PFSK-1 (cell line): ENCODE data around the gene GDPGP1.

ENCODE experiments used
- FOXP2 ChIP-seq: optimal IDR thresholded peaks from 2 replicates; pipeline ENCODE3; 2011; ENCODE audit warnings: borderline replicate concordance, control low read depth, inconsistent platforms; ENCODE audit not compliant: insufficient read depth; ENCODE audit errors: extremely low read length, extremely low read depth
- POLR2AphosphoS5 ChIP-seq: IDR thresholded peaks from 2 replicates; pipeline ENCODE4 v1.6.1; 2012; ENCODE audit warnings: low read depth, mild to moderate bottlenecking, control low read depth, low read length, moderate library complexity
- SIN3A ChIP-seq: IDR thresholded peaks from 2 replicates; pipeline ENCODE4 v1.6.1; 2012; ENCODE audit warnings: mild to moderate bottlenecking, low read length, moderate library complexity, borderline replicate concordance; ENCODE audit not compliant: insufficient read depth
- TAF1 ChIP-seq: IDR thresholded peaks from 2 replicates; pipeline ENCODE4 v1.6.1; 2012; ENCODE audit warnings: low read length, control low read depth, borderline replicate concordance; ENCODE audit not compliant: insufficient read depth
- TF ChIP-seq, protein P1 (sequence below), 2 experiments: IDR thresholded peaks; 2 replicates each; pipeline versions ENCODE4 v1.6.1 to v1.8.0; 2011 to 2012; ENCODE audit warnings: low read depth in 2 of 2, low read length in 2 of 2, control low read depth in 1 of 2, inconsistent platforms in 1 of 2, mild to moderate bottlenecking in 1 of 2, moderate library complexity in 1 of 2; ENCODE audit not compliant: insufficient read depth in 1 of 2

DNA sequence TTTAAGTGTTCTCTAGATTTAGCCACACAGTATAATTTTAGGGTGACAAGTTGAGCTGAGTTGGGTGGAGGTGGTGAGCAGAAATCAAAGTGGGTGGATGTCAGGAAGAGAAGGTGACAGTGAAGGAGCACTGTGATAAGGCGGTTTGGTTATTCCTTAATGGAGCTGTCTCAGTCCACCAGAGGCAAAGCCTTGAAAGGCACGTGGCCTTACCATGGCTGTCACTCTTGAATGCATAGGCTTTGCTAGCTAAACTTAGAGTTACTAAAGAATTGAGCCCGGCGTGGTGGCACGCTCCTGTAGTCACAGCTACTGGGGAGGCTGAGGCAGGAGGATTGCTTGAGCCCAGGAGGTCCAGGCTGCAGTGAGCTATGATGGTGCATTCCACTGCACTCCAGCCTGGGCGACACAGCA lies 14.8 kb downstream of the GDPGP1 start:
- TF ChIP-seq SIN3A (no peak), POLR2AphosphoS5 (no peak), TAF1 (no peak), FOXP2 (no peak)
- TF ChIP-seq, protein P1, sequence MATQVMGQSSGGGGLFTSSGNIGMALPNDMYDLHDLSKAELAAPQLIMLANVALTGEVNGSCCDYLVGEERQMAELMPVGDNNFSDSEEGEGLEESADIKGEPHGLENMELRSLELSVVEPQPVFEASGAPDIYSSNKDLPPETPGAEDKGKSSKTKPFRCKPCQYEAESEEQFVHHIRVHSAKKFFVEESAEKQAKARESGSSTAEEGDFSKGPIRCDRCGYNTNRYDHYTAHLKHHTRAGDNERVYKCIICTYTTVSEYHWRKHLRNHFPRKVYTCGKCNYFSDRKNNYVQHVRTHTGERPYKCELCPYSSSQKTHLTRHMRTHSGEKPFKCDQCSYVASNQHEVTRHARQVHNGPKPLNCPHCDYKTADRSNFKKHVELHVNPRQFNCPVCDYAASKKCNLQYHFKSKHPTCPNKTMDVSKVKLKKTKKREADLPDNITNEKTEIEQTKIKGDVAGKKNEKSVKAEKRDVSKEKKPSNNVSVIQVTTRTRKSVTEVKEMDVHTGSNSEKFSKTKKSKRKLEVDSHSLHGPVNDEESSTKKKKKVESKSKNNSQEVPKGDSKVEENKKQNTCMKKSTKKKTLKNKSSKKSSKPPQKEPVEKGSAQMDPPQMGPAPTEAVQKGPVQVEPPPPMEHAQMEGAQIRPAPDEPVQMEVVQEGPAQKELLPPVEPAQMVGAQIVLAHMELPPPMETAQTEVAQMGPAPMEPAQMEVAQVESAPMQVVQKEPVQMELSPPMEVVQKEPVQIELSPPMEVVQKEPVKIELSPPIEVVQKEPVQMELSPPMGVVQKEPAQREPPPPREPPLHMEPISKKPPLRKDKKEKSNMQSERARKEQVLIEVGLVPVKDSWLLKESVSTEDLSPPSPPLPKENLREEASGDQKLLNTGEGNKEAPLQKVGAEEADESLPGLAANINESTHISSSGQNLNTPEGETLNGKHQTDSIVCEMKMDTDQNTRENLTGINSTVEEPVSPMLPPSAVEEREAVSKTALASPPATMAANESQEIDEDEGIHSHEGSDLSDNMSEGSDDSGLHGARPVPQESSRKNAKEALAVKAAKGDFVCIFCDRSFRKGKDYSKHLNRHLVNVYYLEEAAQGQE (IDR thresholded peaks at IDR 0.05; ENCODE audit: insufficient read depth in 1 of 2, low read depth in 2 of 2, low read length in 2 of 2): no peak
